Epithelial cell of proximal tubule (primary cell): ENCODE data around the gene IGF1R. TPM values are rescaled to one million over a fixed set of nuclear protein-coding genes. Genes with fewer than 3 reads are reported as not detected.
A peak's percentile ranks its signal among the peaks of the same experiment; 100 is the strongest.

ENCODE experiments used
- DNase-seq: peaks from one replicate; pipeline ENCODE4 v3.0.0-alpha.2; 2011; ENCODE audit warnings: low read depth
- H3K4me3 ChIP-seq: 2 replicates; pipeline ENCODE4 v1.5.1; 2011; ENCODE audit warnings: low read depth, mild to moderate bottlenecking, low read length
- total RNA-seq: library from RNA; depleted of rRNA; stranded (reverse); fragments of >200 nt; gene quantifications from 2 replicates; pipeline ENCODE4 v1.2.3, GENCODE V29; 2015
- TF ChIP-seq, protein P1 (sequence below): conservative IDR thresholded peaks from 2 replicates; pipeline ENCODE4 v1.5.1; 2012; ENCODE audit warnings: low read depth, mild to moderate bottlenecking, low read length

The IGF1R gene
- total RNA-seq, 1 donor from 2014 or later, result 14.5 TPM

DNA sequence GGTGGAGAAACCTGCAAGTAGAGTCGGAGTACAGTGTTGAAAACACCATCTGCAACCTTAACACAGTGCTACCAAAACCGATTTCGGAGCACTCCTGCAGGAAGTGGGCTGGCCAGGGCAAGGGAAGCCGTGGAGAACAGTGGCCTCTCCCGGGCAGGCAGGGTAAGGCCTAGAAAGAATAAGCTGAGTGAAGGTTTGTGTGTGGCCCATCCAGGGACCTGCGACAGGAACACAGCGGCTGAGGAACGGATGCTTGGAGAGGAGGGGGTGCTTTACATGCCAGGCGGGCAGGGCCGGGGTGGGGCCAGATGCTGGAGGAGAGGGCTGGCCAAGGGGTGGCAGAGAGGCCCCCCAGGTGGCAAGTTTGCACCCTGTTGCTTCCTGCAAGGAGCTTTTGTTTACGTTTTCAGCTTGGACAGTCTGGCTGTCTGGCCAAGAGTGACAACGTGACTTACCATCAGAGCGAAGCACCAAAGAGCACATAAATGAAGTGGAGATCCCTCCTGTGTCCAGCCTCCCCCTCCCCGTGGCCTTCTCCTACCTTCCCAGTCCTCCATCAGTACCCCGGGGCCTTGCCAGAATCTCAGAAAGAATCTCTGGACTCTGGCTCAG lies 202.7 kb downstream of the IGF1R start:
- no peak for DNase-seq
- TF ChIP-seq, protein P1, sequence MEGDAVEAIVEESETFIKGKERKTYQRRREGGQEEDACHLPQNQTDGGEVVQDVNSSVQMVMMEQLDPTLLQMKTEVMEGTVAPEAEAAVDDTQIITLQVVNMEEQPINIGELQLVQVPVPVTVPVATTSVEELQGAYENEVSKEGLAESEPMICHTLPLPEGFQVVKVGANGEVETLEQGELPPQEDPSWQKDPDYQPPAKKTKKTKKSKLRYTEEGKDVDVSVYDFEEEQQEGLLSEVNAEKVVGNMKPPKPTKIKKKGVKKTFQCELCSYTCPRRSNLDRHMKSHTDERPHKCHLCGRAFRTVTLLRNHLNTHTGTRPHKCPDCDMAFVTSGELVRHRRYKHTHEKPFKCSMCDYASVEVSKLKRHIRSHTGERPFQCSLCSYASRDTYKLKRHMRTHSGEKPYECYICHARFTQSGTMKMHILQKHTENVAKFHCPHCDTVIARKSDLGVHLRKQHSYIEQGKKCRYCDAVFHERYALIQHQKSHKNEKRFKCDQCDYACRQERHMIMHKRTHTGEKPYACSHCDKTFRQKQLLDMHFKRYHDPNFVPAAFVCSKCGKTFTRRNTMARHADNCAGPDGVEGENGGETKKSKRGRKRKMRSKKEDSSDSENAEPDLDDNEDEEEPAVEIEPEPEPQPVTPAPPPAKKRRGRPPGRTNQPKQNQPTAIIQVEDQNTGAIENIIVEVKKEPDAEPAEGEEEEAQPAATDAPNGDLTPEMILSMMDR, result peak; percentile 86
- H3K4me3 ChIP-seq, result no peak overlapping the region

DNA sequence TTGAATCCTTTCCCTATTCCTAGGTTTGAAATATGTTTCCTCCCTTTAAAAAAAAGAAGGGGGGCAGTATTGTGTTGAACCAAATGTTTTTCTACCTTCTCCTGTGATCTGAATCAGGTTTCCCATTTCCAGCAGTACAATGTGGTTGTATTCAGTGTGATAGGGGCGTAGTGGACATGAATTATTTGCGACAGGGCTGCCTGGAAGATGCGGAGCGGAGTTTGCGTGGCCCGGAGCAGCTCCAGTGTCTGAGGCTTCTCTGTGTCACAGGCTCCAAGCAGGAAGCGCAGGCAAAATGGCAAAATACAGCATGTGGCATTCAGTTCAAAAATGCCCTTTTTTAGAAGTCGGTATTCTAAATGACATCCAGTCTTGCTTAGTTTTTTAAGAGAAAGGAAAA lies 204.8 kb downstream of the IGF1R start:
- DNase-seq, result no peak
- H3K4me3 ChIP-seq, result peak overlapping the region; percentile 66
- TF ChIP-seq, protein P1, result peak; percentile 4

DNA sequence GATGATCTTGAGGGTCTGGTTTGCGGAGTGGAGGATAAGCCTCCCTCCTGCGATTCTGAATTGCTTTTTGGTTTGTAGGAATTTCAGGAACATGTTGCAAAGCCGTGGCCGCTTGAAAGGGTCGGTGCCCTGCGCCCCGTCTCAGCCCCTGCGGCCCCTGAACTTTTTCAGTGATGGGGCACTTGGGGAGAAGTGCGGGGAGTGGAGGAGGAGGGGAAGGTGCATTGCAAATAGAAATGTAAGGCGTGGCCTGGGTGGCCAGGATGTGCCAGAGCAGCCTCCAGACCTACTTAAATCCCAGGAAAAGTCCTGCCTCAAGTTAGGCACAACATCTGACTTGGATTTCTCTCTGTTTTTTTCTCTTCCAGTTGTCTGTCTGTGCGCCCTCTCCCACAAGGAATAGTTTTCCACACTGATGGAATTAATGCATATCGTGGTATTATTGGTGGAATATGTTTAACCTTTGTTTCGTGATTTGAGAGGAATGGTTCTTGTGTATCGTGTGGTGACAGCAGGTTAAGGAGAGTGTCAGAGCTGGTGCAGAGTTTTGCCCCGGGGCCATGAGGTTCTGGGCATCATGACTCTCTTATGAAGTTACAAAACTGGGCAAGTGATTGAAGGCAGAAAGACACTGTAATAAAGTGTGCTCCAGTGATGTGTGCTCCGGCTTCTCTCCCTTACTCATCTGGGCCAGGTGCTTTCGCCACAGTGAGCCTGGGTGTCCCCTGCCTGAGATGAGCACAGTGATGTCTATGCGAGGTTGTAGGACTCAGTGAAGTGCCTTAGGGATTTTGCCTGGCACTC lies 205.5 kb downstream of the IGF1R start:
- TF ChIP-seq, protein P1, result no peak
- H3K4me3 ChIP-seq, result no peak overlapping the region
- no peak for DNase-seq

DNA sequence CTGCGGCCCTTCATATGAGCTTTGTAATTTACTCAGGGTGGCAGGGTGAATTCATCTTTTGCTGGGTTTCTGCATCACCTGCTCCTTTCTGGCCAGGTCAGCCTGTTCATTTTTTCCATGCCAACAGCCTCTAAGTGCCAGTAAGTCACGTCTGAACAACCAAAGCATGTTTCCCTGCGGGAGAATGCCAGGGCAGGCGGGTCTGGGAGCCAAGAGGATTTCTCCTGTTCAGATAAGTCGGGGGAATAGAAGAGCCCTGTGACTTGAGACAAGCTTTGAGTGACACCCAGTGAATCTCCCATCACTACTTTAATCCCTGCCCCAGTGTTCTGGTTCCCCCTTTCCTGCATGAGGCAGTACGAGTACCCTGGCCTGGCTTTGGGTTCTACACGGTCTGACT lies 206.2 kb downstream of the IGF1R start:
- no peak overlapping the region for H3K4me3 ChIP-seq
- DNase-seq, result no peak

GRCh38 chr15:98855067-98855814 lies 206.9 kb downstream of the IGF1R start:
- TF ChIP-seq, protein P1, result no peak
- no peak for DNase-seq

More for the DNA sequence above, 206.2 kb downstream of the IGF1R start:
- TF ChIP-seq, protein P1, result no peak

GRCh38 chr15:98855815-98856531 lies 207.6 kb downstream of the IGF1R start:
- TF ChIP-seq, protein P1, result no peak
- DNase-seq, result no peak
- no peak overlapping the region for H3K4me3 ChIP-seq

More at GRCh38 chr15:98855067-98855814, 206.9 kb downstream of the IGF1R start:
- H3K4me3 ChIP-seq, result no peak overlapping the region
